OCI-LY7 (cell line): ENCODE measurements around the gene FMC1. TPM values are rescaled to one million over a fixed set of nuclear protein-coding genes. Genes with fewer than 3 reads are reported as not detected.
A peak's percentile ranks its signal among the peaks of the same experiment; 100 is the strongest.

Source experiments
- Bru-seq: library from RNA; stranded (reverse); fragments of 400-500 nt; gene quantifications from one replicate; lab custom pipeline; 2021; lab: Mats Ljungman, UMichigan
- BruChase-seq, 2 experiments: library from RNA; stranded (reverse); fragments of 400-500 nt; gene quantifications; one replicate each; lab custom pipeline; 2021; lab: Mats Ljungman, UMichigan
- BruUV-seq: library from RNA; stranded (reverse); fragments of 400-500 nt; replicated peaks from 2 replicates; lab custom pipeline; 2021; lab: Mats Ljungman, UMichigan
- CTCF ChIA-PET: fragments of 300-600 bp; sonication (Branson Sonifier 250); formaldehyde crosslinking; loops from one replicate; lab custom pipeline; 2022; ENCODE audit warnings: antibody characterized with exemption; ENCODE audit not compliant: unreplicated experiment; lab: Charles Lee
- POLR2A ChIA-PET: fragments of 300-600 bp; sonication (Branson Sonifier 250); formaldehyde crosslinking; loops from one replicate; lab custom pipeline; 2022; ENCODE audit warnings: antibody characterized with exemption; lab: Charles Lee
- DNase-seq: peaks from one replicate; pipeline ENCODE4 v3.0.0-alpha.2; 2015; ENCODE audit warnings: low spot score
- H2AFZ ChIP-seq: fragments of 200-600 bp; sonication (generic), shearing (Covaris generic); 2 replicates; pipeline ENCODE4 v1.6.1; 2014; ENCODE audit warnings: mild to moderate bottlenecking, antibody characterized with exemption, low read length, moderate library complexity
- H3K27ac ChIP-seq: fragments of 200-600 bp; sonication (generic); 2 replicates; pipeline ENCODE4 v1.5.1; 2014; ENCODE audit warnings: mixed run types, low read depth, mild to moderate bottlenecking, moderate library complexity, low read length, inconsistent platforms; ENCODE audit not compliant: poor library complexity, severe bottlenecking
- H3K36me3 ChIP-seq: fragments of 200-600 bp; sonication (generic); 2 replicates; pipeline ENCODE4 v1.6.1; 2014; ENCODE audit warnings: mild to moderate bottlenecking, antibody characterized with exemption, low read length, moderate library complexity, mixed read lengths; ENCODE audit not compliant: insufficient read depth
- H3K4me1 ChIP-seq: fragments of 200-600 bp; sonication (generic); 2 replicates; pipeline ENCODE4 v1.5.1; 2014; ENCODE audit warnings: mild to moderate bottlenecking, low read length; ENCODE audit not compliant: insufficient read depth, poor library complexity, severe bottlenecking
- H3K4me2 ChIP-seq: fragments of 200-600 bp; sonication (generic); 2 replicates; pipeline ENCODE4 v1.6.1; 2014; ENCODE audit warnings: mild to moderate bottlenecking, low read length
- H3K4me3 ChIP-seq: fragments of 200-600 bp; sonication (generic); 2 replicates; pipeline ENCODE4 v1.5.1; 2014; ENCODE audit warnings: mild to moderate bottlenecking, low read depth, low read length; ENCODE audit not compliant: poor library complexity, severe bottlenecking
- H3K79me2 ChIP-seq: fragments of 200-600 bp; sonication (generic); 2 replicates; pipeline ENCODE4 v1.6.1; 2016; ENCODE audit warnings: low read depth, mild to moderate bottlenecking, low read length, moderate library complexity, mixed read lengths; ENCODE audit not compliant: insufficient read depth
- H3K9me2 ChIP-seq: fragments of 200-600 bp; sonication (generic); 2 replicates; pipeline ENCODE4 v1.6.1; 2016; ENCODE audit warnings: mild to moderate bottlenecking, low read length, mixed read lengths; ENCODE audit not compliant: insufficient read depth
- H3K9me3 ChIP-seq: fragments of 200-600 bp; sonication (generic); 2 replicates; pipeline ENCODE4 v1.6.1; 2014; ENCODE audit warnings: mild to moderate bottlenecking, mixed run types, low read length, mixed read lengths
- H4K20me1 ChIP-seq: fragments of 200-600 bp; sonication (generic); 2 replicates; pipeline ENCODE4 v1.6.1; 2014; ENCODE audit warnings: mild to moderate bottlenecking, antibody characterized with exemption, low read length, moderate library complexity, mixed read lengths; ENCODE audit not compliant: insufficient read depth
- CTCF ChIP-seq: fragments of 200-600 bp; sonication (generic); conservative IDR thresholded peaks from 2 replicates; pipeline ENCODE4 v1.5.1; 2014; ENCODE audit warnings: mild to moderate bottlenecking, antibody characterized with exemption, low read length, moderate library complexity, mixed read lengths
- EZH2phosphoT487 ChIP-seq: fragments of 200-600 bp; sonication (generic); IDR thresholded peaks from 2 replicates; pipeline ENCODE4 v1.6.1; 2018; ENCODE audit warnings: low read depth, borderline replicate concordance, mild to moderate bottlenecking, mixed run types, antibody characterized with exemption, low read length, moderate library complexity, mixed read lengths
- intact Hi-C: fragments of 100-400 bp; cut with micrococcal nuclease; formaldehyde crosslinking; loops from one replicate; pipeline ENCODE4 v1.10.0; 2022; ENCODE audit not compliant: unreplicated experiment
- long read RNA-seq: library from polyadenylated mRNA; stranded (forward); transcript quantifications from one replicate; pipeline ENCODE4 v2.0.0, GENCODE V29; 2022
- total RNA-seq, 2 experiments: library from RNA; depleted of rRNA in 1 of 2; stranded (reverse); fragments of >200 nt in 1 of 2; shearing (Covaris generic) in 1 of 2; gene quantifications; 2 replicates each; pipeline ENCODE4 v1.2.3, GENCODE V29; 2014 to 2022

The FMC1 gene, protein sequence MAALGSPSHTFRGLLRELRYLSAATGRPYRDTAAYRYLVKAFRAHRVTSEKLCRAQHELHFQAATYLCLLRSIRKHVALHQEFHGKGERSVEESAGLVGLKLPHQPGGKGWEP
- total RNA-seq (2014; rRNA removed; shearing (Covaris generic)) (7.2 and 19.5 TPM in 2 replicates), total RNA-seq (2022) (15.1 and 18.4 TPM in 2 replicates), Bru-seq, nascent RNA (percentile 56 among the genes with signal in this experiment), BruChase-seq, experiment 1, labeled RNA remaining after a 6-hour chase (percentile 60 among the genes with signal in this experiment), BruChase-seq, experiment 2, labeled RNA remaining after a 2-hour chase (percentile 55 among the genes with signal in this experiment)
- long read RNA-seq, transcript FMC1-201 (2 exons, 1,210 nt): major isoform, 52 of 56 reads
- long read RNA-seq, partial matches to known transcripts: 0 of 56 reads
- long read RNA-seq, other reads (novel, unspliced or antisense): 0 of 56 reads

DNA sequence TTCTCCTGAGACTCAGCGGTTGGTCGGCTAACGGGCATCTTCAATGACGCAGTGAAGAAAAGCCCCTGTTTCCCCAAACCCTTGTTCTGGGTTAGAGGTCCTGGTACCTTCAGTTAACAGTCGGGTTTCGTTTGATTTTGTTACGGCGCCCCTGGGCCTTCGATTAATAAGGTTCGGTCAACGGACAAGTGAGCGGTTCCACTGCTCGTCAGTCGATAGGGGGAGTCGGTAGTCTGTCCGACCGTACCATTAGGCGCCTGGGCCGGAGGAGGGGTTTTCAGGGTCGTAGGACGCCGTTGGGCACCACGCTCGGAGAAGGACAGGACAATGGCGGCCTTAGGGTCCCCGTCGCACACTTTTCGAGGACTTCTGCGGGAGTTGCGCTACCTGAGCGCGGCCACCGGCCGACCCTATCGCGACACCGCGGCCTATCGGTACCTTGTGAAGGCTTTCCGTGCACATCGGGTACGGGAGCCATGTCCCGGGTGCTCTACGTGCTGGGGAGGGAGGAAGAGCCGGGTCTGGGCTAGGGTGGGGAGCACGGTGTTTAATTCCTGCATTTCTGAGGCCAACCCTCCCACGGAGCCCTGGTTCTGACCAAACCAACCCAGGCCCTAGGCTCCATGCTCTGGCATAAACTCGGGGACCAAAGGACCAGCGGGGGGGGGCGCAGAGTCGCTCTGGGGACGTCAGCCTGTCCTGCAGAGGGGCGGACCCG lies at the start of gene FMC1:
FMC1 (plus strand) TSS at position 280 of the 718 bp plus-strand sequence; CDS start at position 328, 48 bp downstream.
- ChIA-PET CTCF (no interaction called here), POLR2A (interaction anchor here (0.6 kb wide), 1 partner anchor 55 kb away, joined by 3 read pairs; no protein-coding TSS in a partner anchor)
- Histone ChIP-seq H3K27ac (peak within 1 kb of the TSS; percentile 94), H2AFZ (peak within 1 kb of the TSS; percentile 90), H3K79me2 (peaks cover 12% of the 10 kb centered on the region; the same call in 1 of the 2 replicates), H3K9me3 (peaks cover 14% of the 10 kb centered on the region; the same call in 1 of the 2 replicates), H3K4me2 (peak within 1 kb of the TSS; percentile 91), H3K9me2 (no peaks in the 10 kb centered on the region), H3K4me3 (peak within 1 kb of the TSS; percentile 90), H4K20me1 (no peaks in the 10 kb centered on the region), H3K4me1 (peaks cover 15% of the 10 kb centered on the region), H3K36me3 (peaks cover 6% of the 10 kb centered on the region; the same call in 1 of the 2 replicates)
- BruUV-seq: TSS peak; percentile 98
- DNase-seq: peak; percentile 93
- TF ChIP-seq CTCF (0 out of 2 replicates have a peak, but pooled peaks have one; percentile 40), EZH2phosphoT487 (no peak)
- intact Hi-C loops: loop anchor here (2.0 to 5.0 kb wide), 2 partner anchors 232 to 1354 kb away; partner anchors contain the start of gene ZC3HAV1

DNA sequence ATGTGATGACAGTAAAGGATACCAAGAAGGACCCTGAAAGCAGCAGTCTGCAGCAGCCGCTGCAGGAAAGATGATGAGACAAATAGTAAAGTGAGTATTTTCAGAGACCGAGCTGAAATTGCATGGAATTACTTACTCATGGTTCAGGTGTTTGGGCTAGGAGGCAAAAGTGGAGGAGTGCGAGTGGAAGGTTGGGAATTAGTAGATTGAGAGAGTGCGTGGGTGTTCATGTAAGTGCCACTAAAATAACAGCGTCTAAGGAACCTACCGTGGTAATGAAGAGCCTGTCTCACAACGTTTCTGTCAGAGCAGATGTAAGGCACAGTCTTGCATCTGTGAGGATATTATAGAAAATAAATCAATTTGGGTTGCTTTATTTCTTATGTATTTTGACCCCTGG lies 48.3 kb upstream of the FMC1 start:
- Histone ChIP-seq H2AFZ (no peak overlapping the region), H3K27ac (no peak overlapping the region), H3K9me2 (no peaks in the 10 kb centered on the region; the same call in 1 of the 2 replicates), H4K20me1 (no peaks in the 10 kb centered on the region), H3K4me2 (no peak overlapping the region), H3K79me2 (no peaks in the 10 kb centered on the region), H3K4me3 (no peak overlapping the region), H3K36me3 (peaks cover 6% of the 10 kb centered on the region; the same call in 1 of the 2 replicates), H3K9me3 (no peaks in the 10 kb centered on the region), H3K4me1 (no peaks in the 10 kb centered on the region)
- ChIA-PET POLR2A (no interaction called here), CTCF (no interaction called here)
- TF ChIP-seq EZH2phosphoT487 (no peak), CTCF (no peak)
- intact Hi-C loops: no loop called here
- BruUV-seq: no TSS peak
- no peak for DNase-seq
